OCI-LY7 (cell line): ENCODE results near the gene RSBN1L. TPM values are rescaled to one million over a fixed set of nuclear protein-coding genes. Genes with fewer than 3 reads are reported as not detected.

Source experiments
- BruUV-seq: library from RNA; stranded (reverse); fragments of 400-500 nt; replicated peaks from 2 replicates; lab custom pipeline; 2021; lab: Mats Ljungman, UMichigan
- CTCF ChIA-PET: fragments of 300-600 bp; sonication (Branson Sonifier 250); formaldehyde crosslinking; loops from one replicate; lab custom pipeline; 2022; ENCODE audit warnings: antibody characterized with exemption; ENCODE audit not compliant: unreplicated experiment; lab: Charles Lee
- POLR2A ChIA-PET: fragments of 300-600 bp; sonication (Branson Sonifier 250); formaldehyde crosslinking; loops from one replicate; lab custom pipeline; 2022; ENCODE audit warnings: antibody characterized with exemption; lab: Charles Lee
- DNase-seq: peaks from one replicate; pipeline ENCODE4 v3.0.0-alpha.2; 2015; ENCODE audit warnings: low spot score
- H2AFZ ChIP-seq: fragments of 200-600 bp; sonication (generic), shearing (Covaris generic); 2 replicates; pipeline ENCODE4 v1.6.1; 2014; ENCODE audit warnings: mild to moderate bottlenecking, antibody characterized with exemption, low read length, moderate library complexity
- H3K27ac ChIP-seq: fragments of 200-600 bp; sonication (generic); 2 replicates; pipeline ENCODE4 v1.5.1; 2014; ENCODE audit warnings: mixed run types, low read depth, mild to moderate bottlenecking, moderate library complexity, low read length, inconsistent platforms; ENCODE audit not compliant: poor library complexity, severe bottlenecking
- H3K36me3 ChIP-seq: fragments of 200-600 bp; sonication (generic); 2 replicates; pipeline ENCODE4 v1.6.1; 2014; ENCODE audit warnings: mild to moderate bottlenecking, antibody characterized with exemption, low read length, moderate library complexity, mixed read lengths; ENCODE audit not compliant: insufficient read depth
- H3K4me1 ChIP-seq: fragments of 200-600 bp; sonication (generic); 2 replicates; pipeline ENCODE4 v1.5.1; 2014; ENCODE audit warnings: mild to moderate bottlenecking, low read length; ENCODE audit not compliant: insufficient read depth, poor library complexity, severe bottlenecking
- H3K4me2 ChIP-seq: fragments of 200-600 bp; sonication (generic); 2 replicates; pipeline ENCODE4 v1.6.1; 2014; ENCODE audit warnings: mild to moderate bottlenecking, low read length
- H3K4me3 ChIP-seq: fragments of 200-600 bp; sonication (generic); 2 replicates; pipeline ENCODE4 v1.5.1; 2014; ENCODE audit warnings: mild to moderate bottlenecking, low read depth, low read length; ENCODE audit not compliant: poor library complexity, severe bottlenecking
- H3K79me2 ChIP-seq: fragments of 200-600 bp; sonication (generic); 2 replicates; pipeline ENCODE4 v1.6.1; 2016; ENCODE audit warnings: low read depth, mild to moderate bottlenecking, low read length, moderate library complexity, mixed read lengths; ENCODE audit not compliant: insufficient read depth
- H3K9me2 ChIP-seq: fragments of 200-600 bp; sonication (generic); 2 replicates; pipeline ENCODE4 v1.6.1; 2016; ENCODE audit warnings: mild to moderate bottlenecking, low read length, mixed read lengths; ENCODE audit not compliant: insufficient read depth
- H3K9me3 ChIP-seq: fragments of 200-600 bp; sonication (generic); 2 replicates; pipeline ENCODE4 v1.6.1; 2014; ENCODE audit warnings: mild to moderate bottlenecking, mixed run types, low read length, mixed read lengths
- H4K20me1 ChIP-seq: fragments of 200-600 bp; sonication (generic); 2 replicates; pipeline ENCODE4 v1.6.1; 2014; ENCODE audit warnings: mild to moderate bottlenecking, antibody characterized with exemption, low read length, moderate library complexity, mixed read lengths; ENCODE audit not compliant: insufficient read depth
- CTCF ChIP-seq: fragments of 200-600 bp; sonication (generic); conservative IDR thresholded peaks from 2 replicates; pipeline ENCODE4 v1.5.1; 2014; ENCODE audit warnings: mild to moderate bottlenecking, antibody characterized with exemption, low read length, moderate library complexity, mixed read lengths
- EZH2phosphoT487 ChIP-seq: fragments of 200-600 bp; sonication (generic); IDR thresholded peaks from 2 replicates; pipeline ENCODE4 v1.6.1; 2018; ENCODE audit warnings: low read depth, borderline replicate concordance, mild to moderate bottlenecking, mixed run types, antibody characterized with exemption, low read length, moderate library complexity, mixed read lengths
- intact Hi-C: fragments of 100-400 bp; cut with micrococcal nuclease; formaldehyde crosslinking; loops from one replicate; pipeline ENCODE4 v1.10.0; 2022; ENCODE audit not compliant: unreplicated experiment
- total RNA-seq, 2 experiments: library from RNA; depleted of rRNA in 1 of 2; stranded (reverse); fragments of >200 nt in 1 of 2; shearing (Covaris generic) in 1 of 2; gene quantifications; 2 replicates each; pipeline ENCODE4 v1.2.3, GENCODE V29; 2014 to 2022

Gene RSBN1L
- total RNA-seq, 2 experiments from 2014 or later, result 23.3 to 30.4 TPM

- Histone ChIP-seq H3K4me1 (peaks cover 32% of the 10 kb centered on the region), H3K4me3 (no peak overlapping the region), H2AFZ (no peak overlapping the region), H3K79me2 (peaks cover 53% of the 10 kb centered on the region), H3K36me3 (peaks cover 71% of the 10 kb centered on the region), H3K27ac (no peak overlapping the region), H3K4me2 (no peak overlapping the region), H3K9me3 (no peaks in the 10 kb centered on the region), H3K9me2 (no peaks in the 10 kb centered on the region), H4K20me1 (no peaks in the 10 kb centered on the region)
- CTCF ChIA-PET, result no interaction called here
- no peak for TF ChIP-seq EZH2phosphoT487
- no peak for TF ChIP-seq CTCF
- POLR2A ChIA-PET, result interaction anchor here (0.7 to 1.6 kb wide), 4 partner anchors 11 to 481 kb away, joined by 3 to 5 read pairs (median 4); no protein-coding TSS in a partner anchor
- no peak for DNase-seq
- intact Hi-C loops, result loop anchor here (1.0 kb wide), 1 partner anchor 164 kb away; no protein-coding TSS in a partner anchor
- BruUV-seq, result no TSS peak
Observed at GRCh38 chr7:77765906-77766800, 69.9 kb downstream of the RSBN1L start.

GRCh38 chr7:77766801-77767605 is 70.7 kb downstream of the RSBN1L start:
- Histone ChIP-seq H3K79me2 (peaks cover 44% of the 10 kb centered on the region), H3K4me2 (no peak overlapping the region), H2AFZ (no peak overlapping the region), H3K4me3 (no peak overlapping the region), H4K20me1 (no peaks in the 10 kb centered on the region), H3K4me1 (peaks cover 23% of the 10 kb centered on the region), H3K27ac (no peak overlapping the region), H3K36me3 (peaks cover 79% of the 10 kb centered on the region), H3K9me3 (no peaks in the 10 kb centered on the region), H3K9me2 (no peaks in the 10 kb centered on the region)
- POLR2A ChIA-PET, result interaction anchor here (0.6 to 0.7 kb wide), 4 partner anchors 12 to 480 kb away, joined by 3 to 4 read pairs (median 3); no protein-coding TSS in a partner anchor
- BruUV-seq, result no TSS peak
- intact Hi-C loops, result no loop called here
- no peak for TF ChIP-seq CTCF
- TF ChIP-seq EZH2phosphoT487, result no peak
- DNase-seq, result no peak
- CTCF ChIA-PET, result no interaction called here
